Measurements from ENCODE around the gene SRPK2. TPM values are rescaled to one million over a fixed set of nuclear protein-coding genes. Genes with fewer than 3 reads are reported as not detected.

SRPK2 gene
- total and polyA plus RNA-seq, 2 of the 8 experiments (the other 6 are each of a cell fraction or from before 2014, with no cell fraction given) = 10.0 to 47.1 TPM

DNA sequence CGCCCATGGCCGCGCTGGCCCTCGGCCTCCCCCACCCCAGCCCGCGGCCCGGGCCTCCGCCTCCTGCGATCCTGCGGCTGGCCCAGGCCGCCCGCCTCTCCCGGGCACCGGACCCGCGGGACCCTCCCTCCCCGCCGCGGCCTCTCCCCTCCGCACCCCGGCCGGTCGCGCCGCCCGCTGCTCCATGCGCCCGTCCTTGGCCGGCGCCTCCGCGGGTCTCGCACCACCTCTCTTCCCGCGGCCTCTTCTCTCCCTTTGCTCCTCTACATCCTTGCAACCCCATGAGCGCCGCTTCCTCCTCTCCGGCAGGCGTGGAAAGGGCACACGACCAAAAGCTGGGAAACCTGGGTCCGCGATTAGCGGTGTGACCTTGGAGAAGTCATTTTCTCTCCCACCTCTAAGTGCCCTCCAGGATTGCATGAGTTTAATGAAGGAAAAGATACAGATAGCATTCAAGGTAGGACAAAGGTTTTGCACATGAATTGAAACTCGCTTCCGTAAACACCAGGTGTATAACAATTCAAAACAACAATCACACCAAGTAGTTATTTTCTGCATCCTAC is 448 bp upstream of the SRPK2 start:
- H3K56ac ChIP-seq (replicated peaks; ENCODE audit: insufficient read length, low read depth, low read length) = no peak overlapping the region
- peaks cover 9 to 32% of the 10 kb centered on the region in 2 experiments for H3K79me2 ChIP-seq (ENCODE audit: control insufficient read depth in 1 of 2, insufficient read depth in 2 of 2, low read length in 2 of 2)
- 6% methylated on average over 24 of the region's 45 CpGs; no CpG with 5 or more reads in 1 of the 2 experiments for WGBS, 2 experiments (ENCODE audit: extremely low coverage in 1 of 2, insufficient coverage in 1 of 2, insufficient read length in 1 of 2, insufficient replicate concordance in 2 of 2, low coverage in 1 of 2, low lambda C conversion rate in 2 of 2, missing lambda C conversion rate in 1 of 2)
- ChIA-PET POLR2A (ENCODE audit: partially characterized antibody) (interaction anchor here (1.2 to 4.5 kb wide), 6 partner anchors 9 to 405 kb away, joined by 3 to 28 read pairs (median 4); no protein-coding TSS in a partner anchor), CTCF (ENCODE audit: partially characterized antibody) (no interaction called here)
- H2BK120ac ChIP-seq (replicated peaks; ENCODE audit: low read depth, low read length) = no peak overlapping the region
- H2AFZ ChIP-seq (ENCODE audit: low read length) = peak overlapping the region; percentile 56; the same call in 1 of the 2 replicates
- peaks cover 3% of the 10 kb centered on the region; the same call in 1 of the 2 replicates for H3K79me1 ChIP-seq (ENCODE audit: low read depth, low read length)
- peaks cover 0 to 3% (median 0%) of the 10 kb centered on the region in 4 experiments; a peak in 2 of 7 replicates for H3K4me1 ChIP-seq (replicated peaks in 1 of 4; ENCODE audit: control insufficient read depth in 3 of 4, insufficient read depth in 4 of 4, low read length in 3 of 4)
- peak overlapping the region; percentile 85 for H4K8ac ChIP-seq (ENCODE audit: extremely low read depth, insufficient read depth, low read length)
- H3K4ac ChIP-seq (replicated peaks; ENCODE audit: insufficient read length, low read depth, low read length) = no peak overlapping the region
- 0 out of 7 replicates have a peak overlapping the region, but pooled peaks of 2 of the 4 experiments have one; percentile 25 to 36 for H3K9ac ChIP-seq (replicated peaks in 1 of 4; ENCODE audit: extremely low read depth in 1 of 4, low read depth in 3 of 4, low read length in 3 of 4)
- H3K4me3 ChIP-seq (ENCODE audit: extremely low read depth in 1 of 4, insufficient read depth in 2 of 4, low read depth in 3 of 4, low read length in 4 of 4) = peak overlapping the region; percentile 73 to 99 (median 78)
- H3K23ac ChIP-seq (ENCODE audit: insufficient read length) = no peak overlapping the region
- H3K23me2 ChIP-seq (ENCODE audit: low read depth, low read length) = no peaks in the 10 kb centered on the region; the same call in 1 of the 2 replicates
- H2BK5ac ChIP-seq (ENCODE audit: low read depth, low read length) = no peak overlapping the region
- no peak overlapping the region for H3K14ac ChIP-seq (ENCODE audit: insufficient read length)
- no peak overlapping the region for H2AK5ac ChIP-seq (ENCODE audit: low read depth, low read length)
- no peaks in the 10 kb centered on the region for H3K9me3 ChIP-seq (ENCODE audit: insufficient read depth in 2 of 2, low read depth in 1 of 2, low read length in 1 of 2)
- no peak for FAIRE-seq
- H2BK20ac ChIP-seq (ENCODE audit: low read length) = no peak overlapping the region
- H4K5ac ChIP-seq (ENCODE audit: insufficient read length, low read depth, low read length) = no peak overlapping the region
- DNase-seq (ENCODE audit: low read depth in 1 of 2, low spot score in 2 of 2) = peak in 1 of 2 experiments; percentile 74
- H2BK12ac ChIP-seq (ENCODE audit: low read depth, low read length) = no peak overlapping the region
- peaks cover 4 to 11% of the 10 kb centered on the region in 2 experiments for H4K20me1 ChIP-seq (replicated peaks in 1 of 2; ENCODE audit: control insufficient read depth in 1 of 2, insufficient read depth in 2 of 2, low read length in 2 of 2)
- H4K91ac ChIP-seq (replicated peaks; ENCODE audit: insufficient read length, low read length) = peak overlapping the region; percentile 52
- H3K36me3 ChIP-seq (ENCODE audit: control insufficient read depth in 2 of 4, insufficient read depth in 4 of 4, low read length in 3 of 4) = peaks cover 0 to 4% (median 1%) of the 10 kb centered on the region in 4 experiments; a peak in 3 of 8 replicates
- no peaks in the 10 kb centered on the region for H3K27me3 ChIP-seq (replicated peaks in 1 of 4; ENCODE audit: control insufficient read depth in 3 of 4, extremely low read depth in 1 of 4, insufficient read depth in 3 of 4, low read length in 3 of 4)
- peak overlapping the region; percentile 47 to 65; a peak in 3 of 4 replicates for H3K4me2 ChIP-seq (ENCODE audit: insufficient read depth in 1 of 2, low read depth in 2 of 2, low read length in 2 of 2)
- H2BK15ac ChIP-seq (ENCODE audit: low read length) = no peak overlapping the region
- H3K18ac ChIP-seq (ENCODE audit: extremely low read depth, low read length) = peak overlapping the region; percentile 25
- H3K27ac ChIP-seq (ENCODE audit: low read depth, low read length) = no peak overlapping the region
- no peak for TF ChIP-seq GTF2F1 (IDR thresholded peaks at IDR 0.05; ENCODE audit: borderline replicate concordance, low read depth, low read length)
- no peak for TF ChIP-seq CTCF (IDR thresholded peaks at IDR 0.05; ENCODE audit: control extremely low read depth in 1 of 3, insufficient read depth in 1 of 3, low read depth in 1 of 3, low read length in 3 of 3)
- TF ChIP-seq ZNF274 (IDR thresholded peaks at IDR 0.05; ENCODE audit: borderline replicate concordance, extremely low read depth, low read length) = no peak
- TF ChIP-seq CHD1 (IDR thresholded peaks at IDR 0.05; ENCODE audit: low read depth, low read length) = no peak
- no peak for TF ChIP-seq KDM5A (IDR thresholded peaks at IDR 0.05; ENCODE audit: low read length)
- TF ChIP-seq SP1 (IDR thresholded peaks at IDR 0.05; ENCODE audit: low read depth, low read length) = no peak
- peak; percentile 37 to 92; a peak in 1 of 4 replicates for TF ChIP-seq HDAC2 (IDR thresholded peaks at IDR 0.05; ENCODE audit: borderline replicate concordance in 1 of 2, low read depth in 2 of 2, low read length in 2 of 2)
- peak; percentile 44; the same call in 1 of the 2 replicates for TF ChIP-seq CHD2 (IDR thresholded peaks at IDR 0.05; ENCODE audit: low read length)
- peak; percentile 23; the same call in 1 of the 2 replicates for TF ChIP-seq TBP (IDR thresholded peaks at IDR 0.05; ENCODE audit: low read depth, low read length)
- no peak for TF ChIP-seq SRF (IDR thresholded peaks at IDR 0.05; ENCODE audit: low read depth, low read length)
